Measurements from ENCODE around the gene EMC10.
"Not testable (repeated sequence)": the region's sequence is repeated elsewhere in the genome, so short reads cannot be mapped to it uniquely, and the experiment has no call there.

EMC10 gene

GRCh38 chr19:50515168-50515561 is 38.9 kb downstream of the EMC10 start:
- DNase-seq (ENCODE audit: low read depth) = no peak

DNA sequence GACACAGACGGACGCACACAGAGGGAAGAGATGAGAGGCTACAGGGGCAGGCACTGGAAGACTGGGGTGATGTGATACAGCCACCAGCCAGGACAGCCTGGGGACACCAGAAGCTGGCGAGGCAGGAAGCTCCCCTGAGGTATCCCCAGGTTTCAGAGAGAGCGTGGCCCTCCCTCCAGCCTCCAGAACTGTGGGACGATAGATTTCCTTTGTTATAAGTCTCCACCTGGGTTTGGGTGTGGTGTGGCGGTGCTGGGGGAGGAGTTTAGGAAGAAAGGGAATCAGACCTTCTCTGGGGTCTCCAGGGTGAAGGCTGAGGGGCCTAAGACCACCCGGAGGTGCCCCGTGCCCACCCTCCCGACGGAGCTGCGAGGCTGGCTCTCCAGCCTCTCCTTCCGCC is 40.1 kb downstream of the EMC10 start:
- DNase-seq (ENCODE audit: low read depth) = no peak

DNA sequence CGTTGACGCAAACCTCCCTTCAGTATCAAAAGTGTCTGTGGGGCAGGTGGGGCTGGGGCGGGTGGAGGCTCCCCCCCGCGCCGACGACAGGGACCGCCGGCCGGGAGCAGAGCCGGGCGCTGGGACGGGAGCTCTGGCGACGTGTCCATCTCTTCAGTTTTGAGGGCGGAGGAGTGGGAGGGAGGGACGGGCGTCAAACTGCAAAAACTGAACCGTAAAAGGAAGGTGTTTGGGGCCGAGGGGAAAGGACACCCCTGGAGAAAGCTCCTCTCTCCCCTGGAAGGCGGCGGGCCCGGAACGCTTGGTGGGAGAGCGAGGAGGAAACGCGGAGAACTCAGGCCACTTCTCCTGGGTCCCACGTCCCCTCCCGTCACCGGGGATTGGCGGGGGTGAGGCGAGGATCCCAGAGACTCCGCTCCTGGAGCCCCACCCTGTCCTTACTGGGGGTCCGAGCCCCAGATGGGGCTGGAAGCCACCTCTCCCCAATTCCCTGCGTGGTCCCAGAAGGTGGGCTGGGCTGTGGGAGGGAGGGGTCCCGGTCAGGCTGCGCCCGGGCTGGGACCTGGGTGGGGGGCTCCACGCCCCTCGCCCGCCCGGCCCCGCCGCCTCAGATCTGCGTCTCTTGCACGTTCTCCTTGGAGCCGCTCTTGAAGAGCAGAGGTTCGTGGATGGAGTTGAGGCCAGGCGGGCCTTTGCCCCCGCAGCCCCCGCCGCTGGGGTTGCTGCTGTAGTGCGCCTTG is 40.8 kb downstream of the EMC10 start:
- DNase-seq (ENCODE audit: low read depth) = no peak

GRCh38 chr19:50517704-50518075 is 41.4 kb downstream of the EMC10 start:
- no peak for DNase-seq (ENCODE audit: low read depth)

DNA sequence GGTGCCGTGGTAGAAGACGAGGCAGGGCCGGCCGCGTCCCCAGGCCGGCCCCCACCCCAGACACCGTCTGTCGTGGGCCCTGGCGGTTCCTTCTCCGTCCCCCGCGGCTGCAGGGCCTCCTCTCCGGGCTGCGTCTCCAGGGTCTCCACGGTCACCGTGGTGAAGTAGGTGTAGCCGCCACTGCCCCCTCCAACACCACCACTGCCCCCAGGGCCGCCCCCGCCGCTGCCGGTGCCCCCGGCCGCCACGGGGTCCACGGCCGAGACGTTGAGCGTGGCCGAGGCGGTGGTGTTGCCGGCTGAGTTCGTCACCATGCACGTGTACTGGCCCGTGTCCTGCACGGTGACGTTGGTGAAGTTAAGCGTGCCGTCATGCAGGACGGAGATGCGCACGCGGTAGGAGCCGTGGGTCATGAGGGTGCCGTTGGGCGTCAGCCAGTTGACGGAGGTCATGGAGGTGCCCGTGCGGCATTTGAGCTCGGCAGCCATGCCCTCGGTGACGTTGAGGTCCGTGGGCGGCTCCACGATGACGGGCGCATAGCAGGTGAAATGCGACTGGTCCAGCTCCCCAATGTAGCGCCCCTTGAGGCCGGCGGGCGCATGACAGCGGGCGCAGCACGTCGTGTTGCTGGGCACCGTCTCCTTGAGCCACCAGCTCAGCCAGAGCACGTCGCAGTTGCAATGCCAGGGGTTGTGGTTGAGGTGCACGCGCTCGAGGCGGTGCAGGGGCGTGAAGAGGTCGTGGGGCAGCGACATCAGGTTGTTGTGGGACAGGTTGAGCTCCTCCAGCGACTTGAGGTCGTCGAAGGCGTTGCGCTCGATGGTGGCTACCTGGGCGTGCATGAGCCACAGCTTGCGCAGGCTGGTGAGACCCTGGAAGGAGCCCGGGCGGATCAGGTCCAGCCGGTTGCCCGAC is 42.0 kb downstream of the EMC10 start:
- DNase-seq (ENCODE audit: low read depth) = no peak

GRCh38 chr19:50519006-50519575 is 42.8 kb downstream of the EMC10 start:
- DNase-seq (ENCODE audit: low read depth) = no peak

- no peak for DNase-seq (ENCODE audit: low read depth)
Observed at GRCh38 chr19:50520822-50521465, 44.6 kb downstream of the EMC10 start.

DNA sequence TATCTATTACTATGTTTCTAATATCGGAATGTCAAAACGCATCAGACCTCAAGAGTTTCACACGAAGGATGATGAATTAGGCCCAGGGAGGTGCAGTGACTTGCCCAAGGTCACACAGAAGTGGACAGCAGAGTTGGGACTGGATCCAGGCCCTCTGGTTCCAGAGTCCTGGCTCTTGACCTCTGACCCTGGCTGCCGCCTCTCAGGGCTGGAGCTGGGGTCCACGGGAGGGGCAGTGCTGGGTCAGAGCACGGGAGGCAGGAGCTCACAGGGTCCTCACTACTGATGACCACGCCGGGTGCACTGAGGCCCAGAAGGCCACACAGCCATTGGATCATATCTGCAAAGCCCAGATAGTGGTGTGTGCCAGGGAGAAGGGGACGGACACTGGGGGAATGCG is 46.6 kb downstream of the EMC10 start:
- DNase-seq (ENCODE audit: low read depth) = no peak

GRCh38 chr19:50528052-50528451 is 51.7 kb downstream of the EMC10 start:
- DNase-seq (ENCODE audit: low read depth) = not testable (repeated sequence)

GRCh38 chr19:50531171-50531612 is 54.9 kb downstream of the EMC10 start:
- no peak for DNase-seq (ENCODE audit: low read depth)

- no peak for DNase-seq (ENCODE audit: low read depth)
Observed at GRCh38 chr19:50532952-50533351, 56.6 kb downstream of the EMC10 start.

GRCh38 chr19:50534478-50534877 is 58.2 kb downstream of the EMC10 start:
- DNase-seq (ENCODE audit: low read depth) = no peak

DNA sequence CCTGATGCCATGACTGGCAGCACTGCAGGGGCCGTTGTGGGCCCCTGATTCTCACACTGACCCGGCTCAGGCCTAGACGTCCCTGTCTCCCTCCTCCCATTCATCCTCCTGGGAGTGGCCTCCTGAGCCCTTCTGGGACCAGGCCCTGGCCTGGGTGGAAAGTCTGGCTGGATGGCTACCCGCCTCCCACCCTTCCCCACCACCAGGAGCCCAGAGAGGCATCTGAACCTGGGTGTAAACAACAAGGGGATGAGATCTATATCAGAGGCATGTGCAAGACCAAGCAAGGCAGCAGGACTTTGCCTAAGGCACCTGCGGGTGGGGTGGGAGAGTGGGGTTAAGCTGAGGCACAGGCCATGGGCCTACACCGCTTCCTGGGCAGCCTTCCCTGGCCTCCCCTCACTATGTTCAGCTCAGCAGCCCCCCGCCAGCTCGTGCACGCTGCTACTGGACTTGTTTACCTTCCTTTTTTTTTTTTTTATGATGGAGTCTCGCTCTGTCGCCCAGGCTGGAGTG is 59.4 kb downstream of the EMC10 start:
- DNase-seq (ENCODE audit: low read depth) = no peak

DNA sequence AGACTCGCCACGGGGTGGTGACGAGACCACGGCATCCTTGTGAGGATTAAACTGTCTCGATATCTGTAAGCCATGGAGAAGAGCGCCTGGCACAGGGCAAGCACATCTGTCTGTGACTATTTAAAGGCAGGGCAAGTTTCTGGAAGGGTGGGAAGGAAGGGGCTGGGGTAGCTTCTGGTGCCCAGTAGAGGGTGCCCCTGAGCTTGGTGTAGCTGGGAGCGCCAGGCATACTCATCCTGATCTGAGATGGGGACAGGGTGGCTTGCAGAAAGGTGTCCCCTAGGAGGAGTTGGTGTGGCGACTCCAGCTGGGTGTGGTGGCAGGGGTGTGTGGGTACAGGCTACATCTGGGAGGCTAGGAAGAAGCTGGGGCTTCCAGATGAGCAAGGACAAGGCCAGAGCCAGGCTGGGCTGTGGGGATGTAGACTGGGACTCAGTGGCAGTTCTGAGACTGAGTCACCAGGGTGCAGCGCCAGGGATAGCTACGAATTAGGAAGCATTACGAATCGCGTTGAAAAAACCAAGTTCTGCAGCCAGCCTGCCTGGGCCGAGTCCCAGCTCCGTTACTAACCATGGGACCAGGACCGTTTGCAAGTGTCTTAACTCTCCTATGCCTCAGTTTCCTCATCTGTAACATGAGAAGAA is 60.5 kb downstream of the EMC10 start:
- DNase-seq (ENCODE audit: low read depth) = no peak

DNA sequence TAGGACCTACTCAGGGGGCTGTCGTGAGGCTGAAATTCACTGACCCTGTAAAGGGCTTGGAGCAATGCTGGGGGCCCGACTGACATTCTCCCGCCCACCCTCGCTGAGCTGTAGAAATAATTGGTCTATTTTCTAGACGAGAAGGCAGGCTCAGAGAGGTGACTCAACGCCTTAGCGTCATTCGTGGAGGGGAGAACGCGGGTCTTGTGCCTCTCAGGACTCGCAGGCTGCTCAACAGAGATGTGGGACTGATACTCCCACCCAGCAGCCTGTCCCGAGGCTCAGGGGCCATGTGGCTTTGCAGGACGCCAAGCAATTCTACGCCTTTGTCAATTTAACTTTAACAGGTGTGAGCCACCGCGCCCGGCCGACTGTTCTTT is 61.0 kb downstream of the EMC10 start:
- DNase-seq (ENCODE audit: low read depth) = no peak

DNA sequence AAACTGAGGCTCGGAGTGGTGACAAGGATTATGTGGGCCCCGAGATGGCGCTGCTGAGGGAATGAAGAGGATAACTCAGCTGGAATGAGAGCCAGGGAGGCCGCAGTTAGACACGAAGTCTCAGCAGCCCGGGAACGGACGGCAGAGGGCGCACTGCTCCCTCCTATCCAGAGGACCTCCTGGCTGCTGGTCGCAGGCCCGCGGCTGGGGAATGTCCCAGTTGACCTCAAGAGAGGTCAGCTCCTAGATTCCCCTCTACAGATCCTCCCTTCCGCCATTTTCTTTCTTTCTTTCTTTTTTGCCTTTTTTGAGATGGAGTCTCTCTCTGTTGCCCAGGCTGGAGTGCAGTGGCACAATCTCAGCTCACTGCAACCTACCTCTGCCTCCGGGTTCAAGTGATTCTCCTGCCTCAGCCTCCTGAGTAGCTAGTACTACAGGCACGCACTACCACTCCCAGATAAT is 61.5 kb downstream of the EMC10 start:
- peak; percentile 66 for DNase-seq (ENCODE audit: low read depth)

All from activated T-cell treated with anti-CD3 and anti-CD28 coated beads for 48 hours (primary cell).